ENCODE results near the gene SOHLH1.

The SOHLH1 gene

GRCh38 chr9:135660407-135660806, 38.9 kb downstream of the SOHLH1 start:
- no peaks in the 10 kb centered on the region for H3K4me1 ChIP-seq (ENCODE audit: insufficient read depth, low read length, severe bottlenecking)
- no peak overlapping the region for H3K4me3 ChIP-seq (ENCODE audit: low read depth, low read length, poor library complexity, severe bottlenecking)
- H3K4me2 ChIP-seq (ENCODE audit: low read length), result no peak overlapping the region
- H4K20me1 ChIP-seq (ENCODE audit: insufficient read depth, low read length), result no peaks in the 10 kb centered on the region
- no peaks in the 10 kb centered on the region for H3K9me3 ChIP-seq (ENCODE audit: low read length)
- H3K79me2 ChIP-seq (ENCODE audit: insufficient read depth, low read length), result no peaks in the 10 kb centered on the region
- no peak overlapping the region for H3K27ac ChIP-seq (ENCODE audit: low read depth, low read length, poor library complexity, severe bottlenecking)
- TF ChIP-seq CTCF (IDR thresholded peaks at IDR 0.05; ENCODE audit: low read length), result no peak
- no peak for TF ChIP-seq EZH2 (IDR thresholded peaks at IDR 0.05; ENCODE audit: borderline replicate concordance, low read length)
- H3F3A ChIP-seq (ENCODE audit: insufficient read depth, low read length), result no peaks in the 10 kb centered on the region
- H2AFZ ChIP-seq (ENCODE audit: low read length), result no peak overlapping the region
- H3K27me3 ChIP-seq (ENCODE audit: insufficient read depth, low read length), result peaks cover 2% of the 10 kb centered on the region; the same call in 1 of the 2 replicates
- no peaks in the 10 kb centered on the region for H3K9me2 ChIP-seq (ENCODE audit: low read depth, low read length)
- no peak overlapping the region for H3K9ac ChIP-seq (ENCODE audit: low read length)
- H3K36me3 ChIP-seq (ENCODE audit: insufficient read depth, low read length), result no peaks in the 10 kb centered on the region

GRCh38 chr9:135659252-135659651, 40.0 kb downstream of the SOHLH1 start:
- Histone ChIP-seq H3K9me2 (ENCODE audit: low read depth, low read length) (no peaks in the 10 kb centered on the region), H4K20me1 (ENCODE audit: insufficient read depth, low read length) (no peaks in the 10 kb centered on the region), H3K4me2 (ENCODE audit: low read length) (no peak overlapping the region), H3F3A (ENCODE audit: insufficient read depth, low read length) (no peaks in the 10 kb centered on the region), H3K79me2 (ENCODE audit: insufficient read depth, low read length) (no peaks in the 10 kb centered on the region), H3K9me3 (ENCODE audit: low read length) (no peaks in the 10 kb centered on the region), H3K4me3 (ENCODE audit: low read depth, low read length, poor library complexity, severe bottlenecking) (no peak overlapping the region), H3K4me1 (ENCODE audit: insufficient read depth, low read length, severe bottlenecking) (no peaks in the 10 kb centered on the region), H3K9ac (ENCODE audit: low read length) (no peak overlapping the region), H2AFZ (ENCODE audit: low read length) (no peak overlapping the region), H3K36me3 (ENCODE audit: insufficient read depth, low read length) (no peaks in the 10 kb centered on the region), H3K27me3 (ENCODE audit: insufficient read depth, low read length) (peaks cover 2% of the 10 kb centered on the region; the same call in 1 of the 2 replicates), H3K27ac (ENCODE audit: low read depth, low read length, poor library complexity, severe bottlenecking) (no peak overlapping the region)
- no peak for TF ChIP-seq EZH2 (IDR thresholded peaks at IDR 0.05; ENCODE audit: borderline replicate concordance, low read length)
- TF ChIP-seq CTCF (IDR thresholded peaks at IDR 0.05; ENCODE audit: low read length), result no peak

- Histone ChIP-seq H4K20me1 (ENCODE audit: insufficient read depth, low read length) (no peaks in the 10 kb centered on the region), H3K79me2 (ENCODE audit: insufficient read depth, low read length) (no peaks in the 10 kb centered on the region), H2AFZ (ENCODE audit: low read length) (no peak overlapping the region), H3K9me2 (ENCODE audit: low read depth, low read length) (no peaks in the 10 kb centered on the region), H3K9ac (ENCODE audit: low read length) (no peak overlapping the region), H3K9me3 (ENCODE audit: low read length) (no peaks in the 10 kb centered on the region), H3F3A (ENCODE audit: insufficient read depth, low read length) (no peaks in the 10 kb centered on the region), H3K27me3 (ENCODE audit: insufficient read depth, low read length) (peaks cover 9% of the 10 kb centered on the region; the same call in 1 of the 2 replicates), H3K4me1 (ENCODE audit: insufficient read depth, low read length, severe bottlenecking) (no peaks in the 10 kb centered on the region), H3K4me3 (ENCODE audit: low read depth, low read length, poor library complexity, severe bottlenecking) (no peak overlapping the region), H3K4me2 (ENCODE audit: low read length) (no peak overlapping the region), H3K36me3 (ENCODE audit: insufficient read depth, low read length) (no peaks in the 10 kb centered on the region), H3K27ac (ENCODE audit: low read depth, low read length, poor library complexity, severe bottlenecking) (no peak overlapping the region)
- no peak for TF ChIP-seq CTCF (IDR thresholded peaks at IDR 0.05; ENCODE audit: low read length)
- no peak for TF ChIP-seq EZH2 (IDR thresholded peaks at IDR 0.05; ENCODE audit: borderline replicate concordance, low read length)
These were observed 41.9 kb downstream of the SOHLH1 start for GRCh38 chr9:135657416-135657815.

Measured in OCI-LY1 (cell line).